Naive thymus-derived CD4-positive, alpha-beta T cell (primary cell): ENCODE measurements around the gene CRAMP1. TPM values are rescaled to one million over a fixed set of nuclear protein-coding genes. Genes with fewer than 3 reads are reported as not detected.
A peak's percentile ranks its signal among the peaks of the same experiment; 100 is the strongest.

ENCODE experiments used
- ATAC-seq: fragments of 150-1000 bp; cut with Tn5 transposase; 2 replicates; pipeline ENCODE4 v1.10.0; 2021; ENCODE audit warnings: mild to moderate bottlenecking, moderate library complexity
- CTCF ChIA-PET: fragments of 350-600 bp; sonication (Branson Sonifier 250); formaldehyde crosslinking; loops from one replicate; lab custom pipeline; 2021; ENCODE audit warnings: antibody characterized with exemption; lab: Charles Lee
- POLR2A ChIA-PET: fragments of 350-600 bp; sonication (Branson Sonifier 250); formaldehyde crosslinking; loops from one replicate; lab custom pipeline; 2021; ENCODE audit warnings: antibody characterized with exemption, inconsistent platforms; lab: Charles Lee
- DNase-seq, 9 donors: peaks; one replicate each; pipeline versions ENCODE4 v3.0.0 to v3.0.0-alpha.2; 2020 to 2022; ENCODE audit warnings: mixed read lengths in 1 of 9
- H3K27ac ChIP-seq: one replicate; pipeline ENCODE4 v1.7.0; 2013; ENCODE audit warnings: mild to moderate bottlenecking, low read depth, low read length, moderate library complexity
- H3K27me3 ChIP-seq, 2 donors: one replicate each; pipeline ENCODE4 v1.7.0; 2013; ENCODE audit warnings: low read length in 2 of 2, mild to moderate bottlenecking in 2 of 2, moderate library complexity in 2 of 2; ENCODE audit not compliant: control insufficient read depth in 2 of 2, insufficient read depth in 2 of 2
- H3K36me3 ChIP-seq, 3 experiments: 1 replicate in 2 of 3; 2 replicates in 1 of 3; pipeline ENCODE4 v1.7.0; 2013; ENCODE audit warnings: low read length in 3 of 3, mild to moderate bottlenecking in 3 of 3, moderate library complexity in 1 of 3; ENCODE audit not compliant: insufficient read depth in 3 of 3, control insufficient read depth in 2 of 3
- H3K4me1 ChIP-seq, 2 donors: one replicate each; pipeline ENCODE4 v1.7.0; 2013; ENCODE audit warnings: low read length in 2 of 2, mild to moderate bottlenecking in 2 of 2, moderate library complexity in 1 of 2; ENCODE audit not compliant: control insufficient read depth in 2 of 2, insufficient read depth in 2 of 2
- H3K4me3 ChIP-seq: 2 replicates; pipeline ENCODE4 v1.7.0; 2013; ENCODE audit warnings: mild to moderate bottlenecking, low read length
- H3K9me3 ChIP-seq, 3 experiments: 1 replicate in 2 of 3; 2 replicates in 1 of 3; pipeline ENCODE4 v1.7.0; 2013; ENCODE audit warnings: low read length in 3 of 3; ENCODE audit not compliant: control insufficient read depth in 2 of 3
- H3K27ac Mint-ChIP-seq, 9 donors: one replicate each; pipeline ENCODE4 v1.8.0; 2020 to 2022; ENCODE audit warnings: mixed read lengths in 9 of 9, mild to moderate bottlenecking in 8 of 9, moderate library complexity in 5 of 9, inconsistent platforms in 2 of 9
- H3K27me3 Mint-ChIP-seq, 5 donors: one replicate each; pipeline ENCODE4 v1.8.0; 2021 to 2022; ENCODE audit warnings: mixed read lengths in 5 of 5, mild to moderate bottlenecking in 1 of 5
- H3K36me3 Mint-ChIP-seq, 5 donors: one replicate each; pipeline ENCODE4 v1.8.0; 2020 to 2022; ENCODE audit warnings: mixed read lengths in 5 of 5, mild to moderate bottlenecking in 3 of 5, inconsistent platforms in 1 of 5
- H3K4me1 Mint-ChIP-seq, 7 donors: one replicate each; pipeline ENCODE4 v1.8.0; 2020 to 2022; ENCODE audit warnings: mixed read lengths in 7 of 7, mild to moderate bottlenecking in 3 of 7, inconsistent platforms in 1 of 7
- H3K4me3 Mint-ChIP-seq, 10 donors: one replicate each; pipeline ENCODE4 v1.8.0; 2020 to 2022; ENCODE audit warnings: mild to moderate bottlenecking in 10 of 10, mixed read lengths in 10 of 10, moderate library complexity in 6 of 10, inconsistent platforms in 2 of 10
- H3K9me3 Mint-ChIP-seq, 11 donors: one replicate each; pipeline ENCODE4 v1.8.0; 2020 to 2022; ENCODE audit warnings: mixed read lengths in 11 of 11, mild to moderate bottlenecking in 4 of 11, inconsistent platforms in 1 of 11, moderate library complexity in 1 of 11
- intact Hi-C, 2 donors: fragments of 100-400 bp; cut with micrococcal nuclease; formaldehyde crosslinking; loops; one replicate each; pipeline ENCODE4 v1.15.1; 2023
- polyA plus RNA-seq, 2 donors: library from polyadenylated mRNA; unstranded; fragments of 300-500 nt; fragmentation: Illumina TruSeq; gene quantifications; one replicate each; pipeline ENCODE4 v1.2.3, GENCODE V29; 2021
- total RNA-seq, 6 experiments: library from RNA in 5 of 6; stranded (reverse) in 5 of 6; gene quantifications; 1 replicate in 5 of 6; 2 replicates in 1 of 6; pipeline ENCODE4 v1.2.3 and lab custom pipeline; 2021 to 2026

CRAMP1 gene
- total and polyA plus RNA-seq, 7 experiments from 2014 or later, result 2.1 to 33.2 (median 31.2) TPM

DNA sequence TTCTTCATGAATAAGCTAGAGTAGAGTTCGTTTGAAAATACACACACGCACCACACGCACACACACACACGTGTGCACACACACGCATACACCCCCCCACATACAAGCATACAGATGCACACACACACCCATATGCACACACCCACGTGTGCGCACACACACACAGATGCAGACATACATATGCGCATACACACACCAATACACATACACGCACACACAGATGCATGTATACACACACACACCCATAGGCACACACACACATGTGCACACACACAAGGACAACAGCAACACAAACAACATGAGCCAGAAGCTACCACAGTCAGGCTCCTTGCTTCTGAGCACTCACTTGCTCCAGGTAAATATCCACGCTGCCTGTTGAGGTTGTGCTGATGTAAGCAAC lies 5.4 kb upstream of the CRAMP1 start:
- H3K27me3 ChIP-seq, result no peaks in the 10 kb centered on the region
- Mint-ChIP-seq H3K36me3 (peaks cover 0 to 2% (median 0%) of the 10 kb centered on the region in 5 donors), H3K27me3 (no peaks in the 10 kb centered on the region), H3K27ac (peak overlapping the region in 1 of 9 donors; percentile 4), H3K4me3 (no peak overlapping the region), H3K4me1 (peaks cover 0 to 11% (median 7%) of the 10 kb centered on the region in 7 donors), H3K9me3 (peaks cover 0 to 3% (median 1%) of the 10 kb centered on the region in 11 donors)
- ChIA-PET CTCF (no interaction called here), POLR2A (no interaction called here)
- no peak overlapping the region for H3K27ac ChIP-seq
- H3K9me3 ChIP-seq, result peaks cover 0 to 8% (median 0%) of the 10 kb centered on the region in 3 experiments
- intact Hi-C loops, result no loop called here
- H3K36me3 ChIP-seq, result no peaks in the 10 kb centered on the region
- H3K4me1 ChIP-seq, result peaks cover 0 to 16% of the 10 kb centered on the region in 2 donors
- ATAC-seq (no peak), DNase-seq (no peak)
- H3K4me3 ChIP-seq, result no peak overlapping the region

GRCh38 chr16:1607971-1608370 lies 4.2 kb upstream of the CRAMP1 start:
- H3K27ac Mint-ChIP-seq, result peak overlapping the region in 1 of 9 donors; percentile 49
- CTCF ChIA-PET, result interaction anchor here (0.6 kb wide), 1 partner anchor 48 kb away, joined by 3 read pairs; no protein-coding TSS in a partner anchor
- peak overlapping the region in 2 of 10 donors; percentile 22 to 27 for H3K4me3 Mint-ChIP-seq

GRCh38 chr16:1610071-1610898 lies 1.9 kb upstream of the CRAMP1 start:
- no peaks in the 10 kb centered on the region for H3K27me3 ChIP-seq
- no peaks in the 10 kb centered on the region for H3K36me3 ChIP-seq
- peak overlapping the region; percentile 78 to 99 (median 97) for H3K27ac Mint-ChIP-seq
- ATAC-seq (peak; percentile 58), DNase-seq (peak; percentile 85 to 95 (median 91))
- peaks cover 11 to 29% (median 22%) of the 10 kb centered on the region in 7 donors for H3K4me1 Mint-ChIP-seq
- peaks cover 0 to 7% (median 3%) of the 10 kb centered on the region in 11 donors for H3K9me3 Mint-ChIP-seq
- CTCF ChIA-PET, result no interaction called here
- POLR2A ChIA-PET, result interaction anchor here (0.7 to 2.3 kb wide), 6 partner anchors 68 to 282 kb away, joined by 3 to 13 read pairs (median 6); partner anchors contain the start of genes JPT2, MAPK8IP3 and TMEM204
- H3K36me3 Mint-ChIP-seq, result peaks cover 0 to 6% (median 4%) of the 10 kb centered on the region in 5 donors
- H3K4me1 ChIP-seq, result peaks cover 15 to 32% of the 10 kb centered on the region in 2 donors
- H3K4me3 ChIP-seq, result peak overlapping the region; percentile 60
- intact Hi-C loops, result loop anchor here (1.0 to 10.0 kb wide), 5 partner anchors 190 to 1895 kb away; partner anchors contain the start of genes CLUAP1 (in 1 of the 2), MSRB1 (in 1 of the 2), RNF151 (in 1 of the 2) and RNPS1 (in 1 of the 2)
- H3K9me3 ChIP-seq, result peaks cover 0 to 8% (median 0%) of the 10 kb centered on the region in 3 experiments
- H3K27me3 Mint-ChIP-seq, result peaks cover 0 to 2% (median 0%) of the 10 kb centered on the region in 5 donors
- H3K27ac ChIP-seq, result peak overlapping the region; percentile 75
- H3K4me3 Mint-ChIP-seq, result peak overlapping the region; percentile 70 to 95 (median 84)

More at GRCh38 chr16:1607971-1608370, 4.2 kb upstream of the CRAMP1 start:
- Mint-ChIP-seq H3K27me3 (no peaks in the 10 kb centered on the region), H3K4me1 (peaks cover 2 to 17% (median 10%) of the 10 kb centered on the region in 7 donors), H3K36me3 (peaks cover 0 to 2% (median 0%) of the 10 kb centered on the region in 5 donors), H3K9me3 (peaks cover 0 to 7% (median 3%) of the 10 kb centered on the region in 11 donors)
- ATAC-seq, result no peak
- Histone ChIP-seq H3K27ac (no peak overlapping the region), H3K27me3 (no peaks in the 10 kb centered on the region), H3K4me3 (no peak overlapping the region), H3K36me3 (no peaks in the 10 kb centered on the region), H3K9me3 (peaks cover 0 to 8% (median 0%) of the 10 kb centered on the region in 3 experiments), H3K4me1 (peaks cover 4 to 18% of the 10 kb centered on the region in 2 donors)
- intact Hi-C loops, result no loop called here
- DNase-seq, result no peak
- POLR2A ChIA-PET, result no interaction called here

- Mint-ChIP-seq H3K27me3 (peaks cover 0 to 7% (median 0%) of the 10 kb centered on the region in 5 donors), H3K9me3 (peaks cover 0 to 7% (median 3%) of the 10 kb centered on the region in 11 donors), H3K4me1 (peaks cover 19 to 36% (median 28%) of the 10 kb centered on the region in 7 donors), H3K27ac (peak overlapping the region; percentile 94 to 99 (median 97)), H3K4me3 (peak overlapping the region; percentile 76 to 95 (median 90)), H3K36me3 (peaks cover 0 to 11% (median 10%) of the 10 kb centered on the region in 5 donors)
- ChIA-PET POLR2A (interaction anchor here (0.6 to 2.3 kb wide), 9 partner anchors 67 to 282 kb away, joined by 3 to 13 read pairs (median 6); partner anchors contain the start of genes JPT2, MAPK8IP3, TMEM204 and UQCC4), CTCF (interaction anchor here (0.6 kb wide), 1 partner anchor 200 kb away, joined by 5 read pairs; no protein-coding TSS in a partner anchor)
- intact Hi-C loops, result loop anchor here (1.0 to 10.0 kb wide), 5 partner anchors 191 to 1894 kb away; partner anchors contain the start of genes CLUAP1 (in 1 of the 2), MSRB1 (in 1 of the 2), RNF151 (in 1 of the 2) and RNPS1 (in 1 of the 2)
- Histone ChIP-seq H3K4me1 (peaks cover 17 to 36% of the 10 kb centered on the region in 2 donors), H3K27me3 (no peaks in the 10 kb centered on the region), H3K36me3 (peaks cover 0 to 4% (median 0%) of the 10 kb centered on the region in 3 experiments), H3K9me3 (peaks cover 0 to 8% (median 0%) of the 10 kb centered on the region in 3 experiments), H3K27ac (peak overlapping the region; percentile 75), H3K4me3 (peak overlapping the region; percentile 32)
- DNase-seq, result peak in 2 of 9 donors; percentile 12 to 34
- ATAC-seq, result no peak
Observed at GRCh38 chr16:1610899-1611632, 1.1 kb upstream of the CRAMP1 start.

DNA sequence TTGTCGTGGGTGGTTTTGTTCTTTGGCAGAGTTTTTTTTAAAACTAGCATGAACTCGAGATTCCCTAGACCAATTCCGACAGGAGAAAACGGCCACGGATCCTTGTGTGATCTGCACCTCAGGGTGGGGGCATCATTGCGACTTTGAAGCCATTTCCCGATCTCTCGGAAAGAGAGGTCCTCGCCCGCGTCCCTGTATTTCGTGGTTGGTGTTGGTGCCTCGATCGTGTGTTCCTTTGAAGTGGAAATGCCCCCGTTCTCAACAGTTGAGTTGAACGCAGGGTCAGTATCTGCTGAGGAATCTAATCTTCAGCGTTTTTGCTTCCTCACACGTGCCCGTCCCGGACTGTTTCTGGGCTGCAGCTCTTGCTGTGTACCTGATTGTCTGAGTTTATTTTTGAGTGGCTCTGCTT lies 1.1 kb downstream of the CRAMP1 start:
- ATAC-seq, result no peak
- Histone ChIP-seq H3K36me3 (peaks cover 0 to 18% (median 0%) of the 10 kb centered on the region in 3 experiments), H3K9me3 (peaks cover 0 to 8% (median 0%) of the 10 kb centered on the region in 3 experiments), H3K27me3 (no peaks in the 10 kb centered on the region), H3K27ac (peak overlapping the region; percentile 72), H3K4me3 (peak overlapping the region; percentile 62), H3K4me1 (peaks cover 17 to 36% of the 10 kb centered on the region in 2 donors)
- Mint-ChIP-seq H3K4me3 (peak overlapping the region; percentile 86 to 93 (median 90)), H3K27me3 (peaks cover 0 to 7% (median 0%) of the 10 kb centered on the region in 5 donors), H3K27ac (peak overlapping the region; percentile 51 to 89 (median 77)), H3K36me3 (peaks cover 6 to 21% (median 13%) of the 10 kb centered on the region in 5 donors), H3K4me1 (peaks cover 23 to 40% (median 32%) of the 10 kb centered on the region in 7 donors), H3K9me3 (peaks cover 0 to 7% (median 3%) of the 10 kb centered on the region in 11 donors)
- ChIA-PET POLR2A (interaction anchor here (1.5 kb wide), 1 partner anchor 80 kb away, joined by 8 read pairs; the partner anchor contains the start of gene TMEM204), CTCF (no interaction called here)
- peak in 7 of 9 donors; percentile 6 to 33 (median 20) for DNase-seq
- intact Hi-C loops, result loop anchor here (1.0 to 10.0 kb wide), 13 partner anchors 33 to 1892 kb away; partner anchors contain the start of genes EME2 (in 2 of the 2), MRPS34 (in 2 of the 2), CLCN7 (in 1 of the 2) and CLUAP1 (in 1 of the 2)
